Stimulated activated CD8-positive, alpha-beta memory T cell treated with anti-CD3 and anti-CD28 coated beads, Interleukin-4, amount 100 ng/mL, for 48 hours (primary cell): ENCODE results near the gene ALK.
A peak's percentile ranks its signal among the peaks of the same experiment; 100 is the strongest.

ENCODE experiments used
- DNase-seq: peaks from one replicate; pipeline ENCODE4 v3.0.0-alpha.2; 2020

ALK gene

GRCh38 chr2:29900971-29901633 lies 20.3 kb downstream of the ALK start:
- DNase-seq, result no peak

GRCh38 chr2:29898999-29899398 lies 22.4 kb downstream of the ALK start:
- no peak for DNase-seq

- no peak for DNase-seq
Measured at GRCh38 chr2:29894822-29895614, 26.4 kb downstream of the ALK start.

DNA sequence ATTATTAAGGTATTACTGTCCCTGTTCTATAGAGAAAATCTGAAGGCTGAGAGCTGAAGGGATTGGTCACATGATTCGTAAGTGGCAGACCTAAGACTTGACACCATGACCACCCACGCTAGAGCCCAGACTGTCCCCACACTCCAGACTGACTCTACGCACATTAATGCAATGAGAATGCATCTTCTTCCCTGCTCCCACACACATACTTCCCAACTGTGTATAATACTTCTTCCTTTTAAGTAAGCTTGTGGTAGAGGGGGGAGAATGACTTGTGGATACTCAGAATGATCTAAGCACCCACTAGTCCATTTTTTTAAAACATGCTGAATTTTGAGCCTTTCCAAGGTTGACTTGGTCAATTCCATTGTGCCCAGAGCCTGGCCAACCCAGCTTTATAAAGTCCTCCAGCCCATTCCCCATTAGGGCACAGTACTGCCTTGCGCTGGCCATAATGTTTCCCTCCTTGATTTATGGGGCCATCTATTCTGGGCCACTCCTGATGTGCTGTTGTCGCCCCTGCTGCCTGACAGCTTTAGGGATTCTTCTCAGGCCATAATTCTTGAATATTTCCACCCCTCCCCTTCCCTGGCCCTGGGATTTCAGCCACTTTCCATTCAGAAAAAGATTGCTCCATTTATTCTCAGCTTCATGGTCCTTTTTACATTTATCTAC lies 28.7 kb downstream of the ALK start:
- no peak for DNase-seq

GRCh38 chr2:29881089-29881730 lies 40.2 kb downstream of the ALK start:
- no peak for DNase-seq

GRCh38 chr2:29880084-29880483 lies 41.3 kb downstream of the ALK start:
- no peak for DNase-seq

DNA sequence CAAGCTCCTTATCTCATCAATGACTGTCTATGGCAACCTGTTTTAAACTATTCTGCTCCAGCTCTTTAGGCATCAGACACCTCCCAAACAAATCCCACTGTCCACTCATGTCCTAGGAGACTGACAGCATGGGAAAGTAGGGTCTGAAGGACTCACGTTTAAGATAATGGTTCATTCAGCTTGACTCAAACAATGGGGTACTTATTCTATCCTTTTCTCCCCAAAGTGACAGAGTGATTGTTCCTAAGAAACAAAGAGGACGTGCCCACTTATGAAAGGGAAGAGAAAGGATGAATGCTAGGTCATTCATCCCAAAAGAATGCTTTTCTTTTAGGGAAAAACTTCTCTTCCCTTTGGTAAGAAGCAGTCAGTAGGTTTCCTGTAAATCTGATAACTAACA lies 41.9 kb downstream of the ALK start:
- no peak for DNase-seq

DNA sequence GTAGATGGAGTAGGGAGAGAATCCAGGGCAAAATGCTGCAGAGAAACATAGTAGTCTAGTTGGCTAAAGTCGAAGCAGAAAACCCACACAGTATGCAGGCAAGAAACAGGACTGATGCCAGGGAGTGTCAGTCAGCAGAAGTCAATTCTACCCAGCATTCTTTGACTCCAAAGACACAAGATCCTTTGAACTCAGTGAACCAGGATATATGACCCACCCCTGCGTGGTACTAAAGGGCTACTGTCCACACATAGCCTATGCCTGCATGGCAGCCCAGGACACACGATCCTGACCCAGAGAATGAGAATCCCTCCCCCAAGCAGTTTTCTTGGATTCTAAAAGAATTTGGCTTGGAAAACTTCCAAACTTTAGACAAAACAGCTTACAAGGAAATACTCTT lies 42.5 kb downstream of the ALK start:
- DNase-seq, result no peak

DNA sequence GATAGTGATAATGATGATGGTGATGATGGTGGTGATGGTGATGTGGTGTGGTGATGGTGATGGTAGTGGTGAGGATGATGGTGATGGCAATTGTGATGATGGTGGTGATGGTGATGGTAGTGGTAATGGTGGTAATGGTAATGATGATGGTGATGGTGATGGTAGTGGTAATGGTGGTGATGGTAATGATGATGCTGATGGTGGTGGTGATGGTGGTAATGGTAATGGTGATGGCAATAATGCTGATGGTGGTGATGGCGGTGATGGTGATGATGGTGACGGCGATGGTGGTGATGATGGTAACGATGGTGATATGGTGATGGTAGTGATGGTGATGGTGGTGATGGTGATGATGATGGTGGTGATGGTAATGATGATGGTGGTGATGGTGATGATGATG lies 45.0 kb downstream of the ALK start:
- no peak for DNase-seq

- DNase-seq, result no peak
Measured at GRCh38 chr2:29874745-29875144, 46.6 kb downstream of the ALK start.

- no peak for DNase-seq
Measured at GRCh38 chr2:29872870-29873269, 48.5 kb downstream of the ALK start.

DNA sequence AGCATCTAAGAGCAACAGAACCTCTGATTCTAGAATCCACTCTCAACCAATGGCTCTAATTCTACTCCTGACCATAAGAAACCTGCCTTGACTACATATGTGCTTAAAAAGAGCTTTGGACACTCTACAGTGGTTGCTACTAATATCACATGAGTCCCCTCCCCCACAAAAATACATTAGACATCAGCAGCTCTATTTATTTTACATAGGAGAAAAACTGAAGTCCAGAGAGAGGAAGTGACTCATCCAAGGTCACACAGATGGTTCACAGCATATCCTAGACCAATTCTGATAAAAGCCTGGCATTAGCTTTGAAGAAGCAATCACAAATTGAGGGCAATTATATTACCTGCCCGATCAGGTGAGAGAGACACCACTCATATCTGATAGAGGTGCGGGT lies 49.8 kb downstream of the ALK start:
- DNase-seq, result no peak

DNA sequence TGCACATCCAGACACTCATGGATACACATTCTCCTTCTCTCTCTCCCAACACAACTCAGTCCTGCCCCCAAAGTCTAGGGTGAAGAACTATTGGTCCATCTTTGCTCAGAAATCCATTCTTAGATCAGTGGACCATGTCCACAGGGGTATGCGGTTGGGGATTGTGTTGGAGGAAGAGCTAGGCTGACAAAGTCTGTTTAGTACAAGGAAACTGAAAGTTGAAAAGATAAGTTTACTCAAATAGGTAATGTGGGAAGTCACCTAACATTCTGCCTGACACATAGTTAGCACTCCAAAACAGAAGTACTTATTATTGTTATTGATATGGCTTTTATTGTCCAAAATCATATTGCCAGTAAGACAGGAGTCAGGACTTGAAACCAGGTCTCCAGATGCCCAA lies 55.9 kb downstream of the ALK start:
- no peak for DNase-seq

DNA sequence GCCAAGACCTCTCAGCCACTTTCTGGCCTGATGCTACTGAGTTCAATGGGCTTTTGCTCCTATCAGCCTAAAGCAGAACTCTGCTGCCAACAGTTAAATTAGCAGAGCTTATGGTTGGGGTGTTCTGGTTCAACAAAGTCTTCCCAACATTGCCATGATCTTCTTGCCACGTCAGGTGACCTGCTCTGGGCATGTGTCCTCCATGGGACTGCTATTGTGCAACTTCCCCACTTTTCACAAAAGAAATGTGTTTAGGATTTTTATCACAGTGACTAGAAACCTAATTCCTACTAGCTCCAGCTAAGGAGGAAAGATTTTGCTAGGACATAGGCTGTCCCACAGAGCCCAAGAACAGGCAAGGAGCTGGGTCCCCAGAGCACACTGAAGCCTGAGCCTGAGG lies 56.4 kb downstream of the ALK start:
- no peak for DNase-seq

- no peak for DNase-seq
Measured at GRCh38 chr2:29855924-29856639, 65.3 kb downstream of the ALK start.

GRCh38 chr2:29850794-29851193 lies 70.6 kb downstream of the ALK start:
- no peak for DNase-seq

GRCh38 chr2:29848566-29849310 lies 72.6 kb downstream of the ALK start:
- no peak for DNase-seq

DNA sequence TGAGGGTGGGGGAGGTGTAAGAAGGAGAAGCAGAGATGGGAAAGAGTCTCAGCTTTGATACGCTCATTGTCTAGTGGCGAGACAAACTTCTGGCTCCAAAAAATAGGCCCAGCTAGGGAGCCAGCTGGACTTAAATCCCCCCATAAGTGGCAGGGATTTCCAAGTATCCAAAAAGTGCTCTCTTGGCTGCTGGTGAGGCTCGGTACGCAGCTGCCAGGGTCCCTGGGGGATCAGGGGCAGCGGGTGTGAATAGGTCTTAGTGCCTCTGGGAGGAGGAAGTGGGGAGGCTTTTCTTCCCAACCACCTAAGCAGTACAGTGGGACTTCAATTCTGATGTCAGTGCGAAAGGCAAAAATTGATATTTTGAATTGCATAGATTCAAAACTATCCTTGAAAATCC lies 73.5 kb downstream of the ALK start:
- DNase-seq, result no peak

GRCh38 chr2:29844713-29845326 lies 76.6 kb downstream of the ALK start:
- DNase-seq, result no peak

GRCh38 chr2:29841386-29842004 lies 79.9 kb downstream of the ALK start:
- peak; percentile 44 for DNase-seq

- DNase-seq, result no peak
Measured at GRCh38 chr2:29839306-29839705, 82.1 kb downstream of the ALK start.
